K562 (cell line): ENCODE results near the gene LRP1B. TPM values are rescaled to one million over a fixed set of nuclear protein-coding genes. Genes with fewer than 3 reads are reported as not detected.

Experiments
- ATAC-seq: fragments of 200-7000 bp; cut with Tn5 transposase; 3 replicates; pipeline ENCODE4 v1.9.1; 2020; ENCODE audit warnings: moderate library complexity
- BruUV-seq: library from RNA; stranded (reverse); fragments of 400-500 nt; replicated peaks from 2 replicates; lab custom pipeline; 2021; lab: Mats Ljungman, UMichigan
- CTCF ChIA-PET: fragments of 300-600 bp; formaldehyde crosslinking; extraction: SDS; loops from one replicate; lab custom pipeline; 2021; ENCODE audit warnings: low intra/inter-chr PET ratio; lab: Yijun Ruan, JAX
- POLR2A ChIA-PET: fragments of 300-600, 350-650 bp; sonication (Branson Sonifier 250); formaldehyde crosslinking; extraction: SDS; loops from one replicate; lab custom pipeline; 2021; ENCODE audit warnings: antibody characterized with exemption, inconsistent platforms; lab: Yijun Ruan, JAX
- DNase-seq, 4 experiments: peaks; one replicate each; pipeline versions ENCODE4 v3.0.0 to v3.0.0-alpha.2; 2011 to 2018; ENCODE audit warnings: low spot score in 3 of 4, mixed read lengths in 3 of 4; ENCODE audit errors: extremely low read depth in 1 of 4
- FAIRE-seq: peaks from 2 replicates; lab custom pipeline; 2011; peaks lifted over from hg19 to GRCh38; lab: Jason Lieb, UNC
- H2AFZ ChIP-seq: 2 replicates; pipeline ENCODE4 v1.6.0; 2011; ENCODE audit warnings: low read depth, low read length, control low read depth, inconsistent platforms
- H3K27ac ChIP-seq: fragments of 200-600 bp; 3 replicates; pipeline ENCODE4 v1.8.0; 2011; ENCODE audit warnings: low read depth, mild to moderate bottlenecking, control low read depth, inconsistent platforms, low read length, moderate library complexity, mixed read lengths; ENCODE audit errors: extremely low read depth
- H3K27me3 ChIP-seq, 2 experiments: fragments of 300-600 bp in 1 of 2; 2 replicates in 1 of 2; 3 replicates in 1 of 2; pipeline versions ENCODE4 v1.6.0 to v1.8.0; 2011; ENCODE audit warnings: inconsistent platforms in 2 of 2, low read length in 2 of 2, mild to moderate bottlenecking in 1 of 2, mixed read lengths in 1 of 2, moderate library complexity in 1 of 2; ENCODE audit not compliant: control insufficient read depth in 2 of 2, insufficient read depth in 2 of 2
- H3K36me3 ChIP-seq: fragments of 300-600 bp; 3 replicates; pipeline ENCODE4 v1.8.0; 2011; ENCODE audit warnings: mild to moderate bottlenecking, low read length, inconsistent platforms; ENCODE audit not compliant: control insufficient read depth, insufficient read depth
- H3K4me1 ChIP-seq, 2 experiments: fragments of 200-600 bp in 1 of 2; replicated peaks in 1 of 2; 2 replicates in 1 of 2; 3 replicates in 1 of 2; pipeline versions ENCODE4 v1.5.1 to v1.8.0; 2011; ENCODE audit warnings: inconsistent platforms in 2 of 2, low read length in 2 of 2, mild to moderate bottlenecking in 1 of 2, mixed read lengths in 1 of 2, moderate library complexity in 1 of 2; ENCODE audit not compliant: control insufficient read depth in 2 of 2, insufficient read depth in 2 of 2
- H3K4me2 ChIP-seq: 2 replicates; pipeline ENCODE4 v1.6.1; 2011; ENCODE audit warnings: low read length, control low read depth, inconsistent platforms, mixed read lengths; ENCODE audit not compliant: insufficient read depth
- H3K4me3 ChIP-seq: fragments of 200-600 bp; sonication (generic), shearing (Covaris generic); 2 replicates; pipeline ENCODE4 v1.5.1; 2016; ENCODE audit warnings: control low read depth, inconsistent platforms
- H3K79me2 ChIP-seq: fragments of 200-600 bp; 3 replicates; pipeline ENCODE4 v1.8.0; 2011; ENCODE audit warnings: low read length, inconsistent platforms; ENCODE audit not compliant: control insufficient read depth, insufficient read depth
- H3K9ac ChIP-seq, 2 experiments: 2 replicates each; pipeline versions ENCODE4 v1.6.0 to v1.6.1; 2011; ENCODE audit warnings: low read depth in 2 of 2, low read length in 2 of 2, control low read depth in 1 of 2, inconsistent platforms in 1 of 2, mild to moderate bottlenecking in 1 of 2, mixed read lengths in 1 of 2; ENCODE audit not compliant: insufficient read depth in 1 of 2
- H3K9me1 ChIP-seq: one replicate; pipeline ENCODE4 v1.6.0; 2011; ENCODE audit warnings: inconsistent platforms, mild to moderate bottlenecking, low read length, moderate library complexity; ENCODE audit not compliant: control insufficient read depth, insufficient read depth
- H3K9me3 ChIP-seq: replicated peaks from 2 replicates; pipeline ENCODE4 v1.5.1; 2011; ENCODE audit warnings: low read depth, low read length, inconsistent platforms; ENCODE audit not compliant: control insufficient read depth, insufficient read depth
- H4K20me1 ChIP-seq: replicated peaks from 2 replicates; pipeline ENCODE4 v1.6.1; 2011; ENCODE audit warnings: low read length, inconsistent platforms, mixed read lengths; ENCODE audit not compliant: control insufficient read depth, insufficient read depth
- BRF1 ChIP-seq: IDR thresholded peaks from 3 replicates; pipeline ENCODE4 v1.6.1; 2011; ENCODE audit warnings: borderline replicate concordance, mild to moderate bottlenecking; ENCODE audit not compliant: insufficient read length; ENCODE audit errors: extremely low read depth
- E2F3 ChIP-seq: fragments of 250-450 bp; sonication (Bioruptor Pico); IDR thresholded peaks from 2 replicates; pipeline ENCODE4 v1.4.0; 2020; ENCODE audit warnings: mild to moderate bottlenecking
- EHMT2 ChIP-seq: fragments of 450-650 bp; IDR thresholded peaks from 2 replicates; pipeline ENCODE4 v1.6.1; 2018; ENCODE audit warnings: antibody characterized with exemption
- ELF1 ChIP-seq: fragments of 200-800 bp; sonication (Bioruptor generic); IDR thresholded peaks from 2 replicates; pipeline ENCODE4 v1.6.1; 2016; ENCODE audit warnings: missing genetic modification characterization, missing compliant biosample characterization
- GATAD2B ChIP-seq: fragments of 450-650 bp; IDR thresholded peaks from 2 replicates; pipeline ENCODE4 v1.6.1; 2017; ENCODE audit warnings: mild to moderate bottlenecking, borderline replicate concordance
- HMG20A ChIP-seq: fragments of 450-650 bp; formaldehyde crosslinking; conservative IDR thresholded peaks from 2 replicates; pipeline ENCODE4 v1.4.0; 2020; ENCODE audit warnings: mild to moderate bottlenecking, mixed read lengths
- NONO ChIP-seq, 2 experiments: fragments of 200-400 bp in 1 of 2; fragments of 450-650 bp in 1 of 2; formaldehyde crosslinking in 1 of 2; IDR thresholded peaks; 2 replicates each; pipeline ENCODE4 v1.6.1; 2017; ENCODE audit warnings: low read depth in 2 of 2, mild to moderate bottlenecking in 2 of 2, moderate library complexity in 2 of 2, low read length in 1 of 2
- PHF20 ChIP-seq: fragments of 450-650 bp; IDR thresholded peaks from 2 replicates; pipeline ENCODE4 v1.6.1; 2018; ENCODE audit not compliant: partially characterized antibody
- PTBP1 ChIP-seq: fragments of 200-400 bp; formaldehyde crosslinking; IDR thresholded peaks from 2 replicates; pipeline ENCODE4 v1.6.1; 2017; ENCODE audit warnings: low read depth, low read length
- SIN3B ChIP-seq: fragments of 450-650 bp; IDR thresholded peaks from 2 replicates; pipeline ENCODE4 v1.6.1; 2017; ENCODE audit warnings: low read depth, mild to moderate bottlenecking, moderate library complexity
- SREBF2 ChIP-seq: sonication (generic); formaldehyde crosslinking; IDR thresholded peaks from 2 replicates; pipeline ENCODE4 v1.4.0; 2020; ENCODE audit warnings: mild to moderate bottlenecking, missing genetic modification reagents
- ZNF121 ChIP-seq: sonication (generic); formaldehyde crosslinking; conservative IDR thresholded peaks from 2 replicates; pipeline ENCODE4 v1.8.0; 2022; ENCODE audit warnings: missing genetic modification reagents
- ZNF140 ChIP-seq: fragments of 250-450 bp; sonication (Bioruptor Pico); IDR thresholded peaks from 2 replicates; pipeline ENCODE4 v1.8.0; 2021; ENCODE audit warnings: moderate library complexity, mild to moderate bottlenecking, inconsistent platforms
- ZZZ3 ChIP-seq: fragments of 450-650 bp; IDR thresholded peaks from 2 replicates; pipeline ENCODE4 v1.6.1; 2016; ENCODE audit warnings: antibody characterized with exemption, mild to moderate bottlenecking, moderate library complexity
- WGBS: fragments of 100-300 bp; shearing (Covaris generic); methylation state at CpG from one replicate; pipeline ENCODE4 v1.1.6; 2016; ENCODE audit warnings: low coverage, mixed read lengths; ENCODE audit not compliant: insufficient coverage; ENCODE audit errors: missing lambda C conversion rate; 5-methylcytosine and 5-hydroxymethylcytosine counted together
- in situ Hi-C: fragments of 300-500 bp; cut with MboI; formaldehyde crosslinking; loops from 4 replicates; pipeline ENCODE4 v1.15.0; 2018; ENCODE audit warnings: inconsistent platforms, mixed read lengths
- intact Hi-C: fragments of 100-400 bp; cut with micrococcal nuclease; formaldehyde crosslinking; loops from 2 replicates; pipeline ENCODE4 v1.14.2; 2022
- polyA plus RNA-seq, 8 experiments: library from polyadenylated mRNA; depleted of rRNA in 4 of 8; stranded (reverse) in 5 of 8; unstranded in 3 of 8; fragments of >200 nt; fragmentation: Nextera tagmentation in 2 of 8; fragmentation: Illumina TruSeq in 1 of 8; extraction: Ambion mirVana in 2 of 8; extraction: Trizol in 1 of 8; gene quantifications; 2 replicates each; pipeline versions ENCODE4 v1.2.1 to v1.2.3, GENCODE V29; 2011 to 2014; ENCODE audit warnings: inconsistent platforms in 1 of 8, missing spikeins in 1 of 8
- total RNA-seq, 7 experiments: library from RNA; depleted of rRNA in 6 of 7; stranded (reverse); fragments of >200 nt in 6 of 7; fragmentation: Illumina TruSeq in 2 of 7; extraction: Trizol in 2 of 7; gene quantifications; 2 replicates each; pipeline versions ENCODE4 v1.2.1 to v1.2.3, GENCODE V29; 2011 to 2021; ENCODE audit warnings: low replicate concordance in 1 of 7
- TF ChIP-seq, protein P1 (sequence below), 2 experiments: fragments of 150-350 bp in 1 of 2; IDR thresholded peaks; 2 replicates each; pipeline ENCODE4 v1.6.1; 2012 to 2016; ENCODE audit warnings: low read depth in 2 of 2, low read length in 2 of 2, mild to moderate bottlenecking in 1 of 2, moderate library complexity in 1 of 2
- TF ChIP-seq, protein P2 (sequence below): sonication (generic); formaldehyde crosslinking; IDR thresholded peaks from 2 replicates; pipeline ENCODE4 v1.8.1; 2023; ENCODE audit warnings: mild to moderate bottlenecking, missing genetic modification reagents
- TF ChIP-seq, protein P3 (sequence below): fragments of 250-450 bp; sonication (Bioruptor Pico); IDR thresholded peaks from 2 replicates; pipeline ENCODE4 v1.5.0; 2020; ENCODE audit warnings: mild to moderate bottlenecking

Gene LRP1B
- total and polyA plus RNA-seq, 9 of the 15 experiments (the other 6 are each of a cell fraction or from before 2014, with no cell fraction given): not detected

DNA sequence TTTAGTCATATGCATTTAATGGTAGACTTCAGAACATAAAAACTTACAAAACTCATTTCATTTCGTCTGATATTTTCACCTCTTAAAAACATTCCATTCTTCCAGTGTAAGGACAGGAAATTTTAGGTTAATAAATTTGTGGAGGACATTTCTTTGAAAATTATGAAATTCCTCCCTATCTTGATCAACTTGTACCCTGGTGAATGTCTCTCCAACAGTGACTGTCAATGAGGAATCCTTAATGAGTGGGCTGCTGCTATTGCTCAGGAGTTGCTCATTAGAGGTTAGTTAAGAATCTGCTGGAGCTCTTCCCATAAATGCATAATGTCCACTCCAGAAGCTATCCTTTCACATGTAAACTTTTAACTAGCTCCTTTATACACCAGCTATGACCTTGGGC, 69.1 kb downstream of the LRP1B start:
- H3K79me2 ChIP-seq: no peaks in the 10 kb centered on the region
- H3K9me3 ChIP-seq: peaks cover 1% of the 10 kb centered on the region; the same call in 1 of the 2 replicates
- no peaks in the 10 kb centered on the region for H3K36me3 ChIP-seq
- DNase-seq (no peak), ATAC-seq (no peak), FAIRE-seq (no peak)
- 0% methylated on average over 1 of the region's 1 CpG for WGBS
- H3K27me3 ChIP-seq: no peaks in the 10 kb centered on the region
- no TSS peak for BruUV-seq
- POLR2A ChIA-PET: no interaction called here
- H3K4me1 ChIP-seq: no peaks in the 10 kb centered on the region
- no peak overlapping the region for H3K4me2 ChIP-seq
- H3K9ac ChIP-seq: no peak overlapping the region
- in situ Hi-C loops: no loop called here
- no peaks in the 10 kb centered on the region for H3K9me1 ChIP-seq
- CTCF ChIA-PET: no interaction called here
- H4K20me1 ChIP-seq: no peaks in the 10 kb centered on the region
- no peak overlapping the region for H2AFZ ChIP-seq
- no peak overlapping the region for H3K4me3 ChIP-seq
- intact Hi-C loops: no loop called here
- TF ChIP-seq, protein P1, sequence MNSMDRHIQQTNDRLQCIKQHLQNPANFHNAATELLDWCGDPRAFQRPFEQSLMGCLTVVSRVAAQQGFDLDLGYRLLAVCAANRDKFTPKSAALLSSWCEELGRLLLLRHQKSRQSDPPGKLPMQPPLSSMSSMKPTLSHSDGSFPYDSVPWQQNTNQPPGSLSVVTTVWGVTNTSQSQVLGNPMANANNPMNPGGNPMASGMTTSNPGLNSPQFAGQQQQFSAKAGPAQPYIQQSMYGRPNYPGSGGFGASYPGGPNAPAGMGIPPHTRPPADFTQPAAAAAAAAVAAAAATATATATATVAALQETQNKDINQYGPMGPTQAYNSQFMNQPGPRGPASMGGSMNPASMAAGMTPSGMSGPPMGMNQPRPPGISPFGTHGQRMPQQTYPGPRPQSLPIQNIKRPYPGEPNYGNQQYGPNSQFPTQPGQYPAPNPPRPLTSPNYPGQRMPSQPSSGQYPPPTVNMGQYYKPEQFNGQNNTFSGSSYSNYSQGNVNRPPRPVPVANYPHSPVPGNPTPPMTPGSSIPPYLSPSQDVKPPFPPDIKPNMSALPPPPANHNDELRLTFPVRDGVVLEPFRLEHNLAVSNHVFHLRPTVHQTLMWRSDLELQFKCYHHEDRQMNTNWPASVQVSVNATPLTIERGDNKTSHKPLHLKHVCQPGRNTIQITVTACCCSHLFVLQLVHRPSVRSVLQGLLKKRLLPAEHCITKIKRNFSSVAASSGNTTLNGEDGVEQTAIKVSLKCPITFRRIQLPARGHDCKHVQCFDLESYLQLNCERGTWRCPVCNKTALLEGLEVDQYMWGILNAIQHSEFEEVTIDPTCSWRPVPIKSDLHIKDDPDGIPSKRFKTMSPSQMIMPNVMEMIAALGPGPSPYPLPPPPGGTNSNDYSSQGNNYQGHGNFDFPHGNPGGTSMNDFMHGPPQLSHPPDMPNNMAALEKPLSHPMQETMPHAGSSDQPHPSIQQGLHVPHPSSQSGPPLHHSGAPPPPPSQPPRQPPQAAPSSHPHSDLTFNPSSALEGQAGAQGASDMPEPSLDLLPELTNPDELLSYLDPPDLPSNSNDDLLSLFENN (IDR thresholded peaks at IDR 0.05; ENCODE audit: low read depth in 2 of 2, low read length in 2 of 2): no peak
- no peak for TF ChIP-seq GATAD2B
- TF ChIP-seq ELF1 (tag): no peak
- TF ChIP-seq, protein P2, sequence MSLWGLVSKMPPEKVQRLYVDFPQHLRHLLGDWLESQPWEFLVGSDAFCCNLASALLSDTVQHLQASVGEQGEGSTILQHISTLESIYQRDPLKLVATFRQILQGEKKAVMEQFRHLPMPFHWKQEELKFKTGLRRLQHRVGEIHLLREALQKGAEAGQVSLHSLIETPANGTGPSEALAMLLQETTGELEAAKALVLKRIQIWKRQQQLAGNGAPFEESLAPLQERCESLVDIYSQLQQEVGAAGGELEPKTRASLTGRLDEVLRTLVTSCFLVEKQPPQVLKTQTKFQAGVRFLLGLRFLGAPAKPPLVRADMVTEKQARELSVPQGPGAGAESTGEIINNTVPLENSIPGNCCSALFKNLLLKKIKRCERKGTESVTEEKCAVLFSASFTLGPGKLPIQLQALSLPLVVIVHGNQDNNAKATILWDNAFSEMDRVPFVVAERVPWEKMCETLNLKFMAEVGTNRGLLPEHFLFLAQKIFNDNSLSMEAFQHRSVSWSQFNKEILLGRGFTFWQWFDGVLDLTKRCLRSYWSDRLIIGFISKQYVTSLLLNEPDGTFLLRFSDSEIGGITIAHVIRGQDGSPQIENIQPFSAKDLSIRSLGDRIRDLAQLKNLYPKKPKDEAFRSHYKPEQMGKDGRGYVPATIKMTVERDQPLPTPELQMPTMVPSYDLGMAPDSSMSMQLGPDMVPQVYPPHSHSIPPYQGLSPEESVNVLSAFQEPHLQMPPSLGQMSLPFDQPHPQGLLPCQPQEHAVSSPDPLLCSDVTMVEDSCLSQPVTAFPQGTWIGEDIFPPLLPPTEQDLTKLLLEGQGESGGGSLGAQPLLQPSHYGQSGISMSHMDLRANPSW (CRISPR knock-in tag): no peak
- no peak for TF ChIP-seq E2F3 (CRISPR knock-in tag)
- TF ChIP-seq, protein P3, sequence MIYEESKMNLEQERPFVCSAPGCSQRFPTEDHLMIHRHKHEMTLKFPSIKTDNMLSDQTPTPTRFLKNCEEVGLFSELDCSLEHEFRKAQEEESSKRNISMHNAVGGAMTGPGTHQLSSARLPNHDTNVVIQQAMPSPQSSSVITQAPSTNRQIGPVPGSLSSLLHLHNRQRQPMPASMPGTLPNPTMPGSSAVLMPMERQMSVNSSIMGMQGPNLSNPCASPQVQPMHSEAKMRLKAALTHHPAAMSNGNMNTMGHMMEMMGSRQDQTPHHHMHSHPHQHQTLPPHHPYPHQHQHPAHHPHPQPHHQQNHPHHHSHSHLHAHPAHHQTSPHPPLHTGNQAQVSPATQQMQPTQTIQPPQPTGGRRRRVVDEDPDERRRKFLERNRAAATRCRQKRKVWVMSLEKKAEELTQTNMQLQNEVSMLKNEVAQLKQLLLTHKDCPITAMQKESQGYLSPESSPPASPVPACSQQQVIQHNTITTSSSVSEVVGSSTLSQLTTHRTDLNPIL (CRISPR knock-in tag): no peak
- TF ChIP-seq EHMT2: no peak
- no peak for TF ChIP-seq ZZZ3
- no peak for TF ChIP-seq PHF20
- TF ChIP-seq ZNF121 (CRISPR knock-in tag): no peak
- no peak for TF ChIP-seq ZNF140
- TF ChIP-seq NONO (IDR thresholded peaks at IDR 0.05; ENCODE audit: low read depth in 2 of 2, low read length in 1 of 2): no peak
- no peak for TF ChIP-seq SIN3B
- TF ChIP-seq BRF1: no peak
- no peak for TF ChIP-seq PTBP1
- TF ChIP-seq SREBF2: no peak
- no peak for TF ChIP-seq HMG20A (CRISPR knock-in tag)
- no peak overlapping the region for H3K27ac ChIP-seq
